KBM-7 (cell line): ENCODE results near the gene ATAD1.
"Not testable (repeated sequence)": the region's sequence is repeated elsewhere in the genome, so short reads cannot be mapped to it uniquely, and the experiment has no call there.

ENCODE experiments used
- DNase-seq: peaks from one replicate; pipeline ENCODE4 v3.0.0-alpha.2; 2015
- in situ Hi-C: fragments of 300-500 bp; cut with MboI; formaldehyde crosslinking; loops from 2 replicates; pipeline ENCODE4 v1.14.3; 2020; ENCODE audit warnings: low sequenced_read_pairs, low pct_unique_long_range_greater_than_20kb, mixed read lengths

ATAD1 gene

DNA sequence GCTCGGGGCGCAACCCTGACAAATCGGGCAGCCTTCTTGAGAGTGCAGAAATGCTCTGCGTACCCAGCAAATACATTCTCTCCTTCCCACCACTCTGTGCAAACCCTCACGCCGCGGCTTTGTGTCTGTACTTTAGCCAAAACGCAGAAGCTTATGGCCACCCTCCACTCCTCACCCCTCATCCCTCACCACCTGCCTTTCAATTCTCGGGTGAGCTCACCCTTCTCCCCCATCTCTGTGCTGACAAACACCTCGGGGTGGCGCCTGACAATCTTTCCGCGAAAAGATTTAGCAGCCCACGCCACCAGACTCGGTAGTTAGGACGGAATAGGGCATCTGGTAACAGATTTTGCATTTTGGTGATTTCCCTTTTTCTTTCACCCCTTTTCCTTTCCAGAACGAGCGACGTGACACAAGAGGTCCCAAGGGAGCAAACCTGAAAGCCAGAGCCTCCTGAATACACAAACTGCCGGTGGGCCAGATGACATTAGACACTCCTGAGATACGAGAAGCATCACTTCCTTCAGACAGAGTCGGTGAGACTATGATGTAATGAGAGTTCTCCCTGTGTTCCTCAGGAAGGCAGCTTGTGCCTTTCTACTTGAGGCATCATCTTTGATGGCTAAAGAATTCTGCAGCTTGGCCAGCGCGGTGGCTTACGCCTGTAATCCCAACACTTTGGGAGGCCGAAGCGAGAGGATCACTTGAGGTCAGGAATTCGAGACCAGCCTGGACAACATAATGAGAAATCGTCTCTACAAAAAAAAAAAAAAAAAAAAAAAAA is 671 bp upstream of the ATAD1 start:
- in situ Hi-C loops = no loop called here
- no peak for DNase-seq

GRCh38 chr10:87816898-87817608 is 973 bp downstream of the ATAD1 start:
- in situ Hi-C loops = no loop called here
- DNase-seq = peak; percentile 51

- peak; percentile 31 for DNase-seq
- in situ Hi-C loops = no loop called here
These were observed 1.7 kb downstream of the ATAD1 start for GRCh38 chr10:87816163-87816897.

DNA sequence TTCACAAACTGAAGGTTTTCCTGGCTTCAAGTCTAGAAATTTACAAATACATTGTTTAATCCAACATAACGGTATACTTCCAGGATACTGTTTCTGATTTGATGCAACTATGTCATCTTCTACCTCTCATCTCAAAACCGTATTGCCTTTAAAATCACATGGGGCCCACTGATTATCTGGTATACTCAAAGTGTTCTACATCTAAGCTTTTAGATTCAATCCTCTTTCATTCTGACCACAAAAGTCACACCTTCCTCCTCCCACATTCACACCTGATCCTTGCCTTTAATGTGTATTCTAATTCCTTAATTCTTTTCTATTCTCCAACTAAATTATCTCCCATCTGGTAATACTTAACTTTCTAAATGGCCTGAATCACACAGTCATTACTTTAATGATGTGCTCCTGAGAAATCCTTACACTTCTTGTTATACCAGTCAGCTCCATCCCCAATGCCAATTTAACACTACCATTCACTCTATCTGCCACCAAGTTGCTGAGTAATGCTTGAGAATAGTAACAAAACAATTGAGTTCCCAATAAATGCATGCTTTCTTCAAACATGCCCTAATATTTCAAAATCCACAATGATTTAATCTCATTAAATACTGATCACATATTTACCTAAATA is 13.0 kb downstream of the ATAD1 start:
- in situ Hi-C loops = no loop called here
- DNase-seq = no peak

- in situ Hi-C loops = no loop called here
- DNase-seq = no peak
These were observed 14.2 kb downstream of the ATAD1 start for GRCh38 chr10:87803831-87804230.

DNA sequence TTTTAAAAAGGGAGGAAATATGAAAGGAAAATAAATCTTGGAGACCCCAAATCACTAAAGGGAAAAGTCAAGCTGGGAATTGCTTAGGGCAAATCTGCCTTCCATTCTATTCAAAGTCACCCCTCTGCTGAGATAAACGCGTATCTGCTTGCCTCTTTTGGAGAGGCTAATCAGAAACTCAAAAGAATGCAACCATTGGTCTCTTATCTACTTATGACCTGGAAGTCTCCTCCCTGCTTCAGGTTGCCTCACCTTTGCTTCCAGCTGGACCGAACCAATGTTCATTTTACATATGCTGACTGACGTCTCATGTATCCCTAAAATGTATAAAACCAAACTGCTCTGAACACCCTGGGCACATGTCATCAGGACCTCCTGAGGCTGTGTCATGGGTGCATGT is 14.7 kb downstream of the ATAD1 start:
- in situ Hi-C loops = no loop called here
- no peak for DNase-seq

- in situ Hi-C loops, DNase-seq: not testable (repeated sequence)
These were observed 16.1 kb downstream of the ATAD1 start for GRCh38 chr10:87801813-87802435.

- DNase-seq = no peak
- in situ Hi-C loops = no loop called here
These were observed 18.2 kb downstream of the ATAD1 start for GRCh38 chr10:87799860-87800259.

- peak; percentile 83 for DNase-seq
- in situ Hi-C loops = no loop called here
These were observed 19.9 kb downstream of the ATAD1 start for GRCh38 chr10:87798082-87798481.

- DNase-seq = no peak
- in situ Hi-C loops = no loop called here
These were observed 23.7 kb downstream of the ATAD1 start for GRCh38 chr10:87794285-87794684.

GRCh38 chr10:87790185-87790584 is 27.8 kb downstream of the ATAD1 start:
- in situ Hi-C loops = no loop called here
- no peak for DNase-seq

DNA sequence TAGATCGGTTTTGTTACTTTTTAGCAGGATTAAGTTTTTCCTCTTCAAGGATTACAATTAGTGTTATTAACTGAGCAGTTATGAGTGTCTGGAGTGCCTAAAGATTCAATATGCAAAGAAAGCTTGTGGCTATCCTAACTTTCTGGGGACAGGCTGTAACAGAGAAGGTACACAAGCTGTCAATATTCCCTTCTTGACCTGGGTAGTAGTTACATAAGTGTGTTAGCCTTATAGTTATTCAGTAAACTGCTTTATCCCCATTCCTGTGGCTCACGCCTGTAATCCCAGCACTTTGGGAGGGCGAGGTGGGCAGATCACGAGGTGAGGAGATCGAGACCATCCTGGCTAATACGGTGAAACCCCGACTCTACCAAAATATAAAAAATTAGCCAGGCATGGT is 31.6 kb downstream of the ATAD1 start:
- in situ Hi-C loops = no loop called here
- no peak for DNase-seq

DNA sequence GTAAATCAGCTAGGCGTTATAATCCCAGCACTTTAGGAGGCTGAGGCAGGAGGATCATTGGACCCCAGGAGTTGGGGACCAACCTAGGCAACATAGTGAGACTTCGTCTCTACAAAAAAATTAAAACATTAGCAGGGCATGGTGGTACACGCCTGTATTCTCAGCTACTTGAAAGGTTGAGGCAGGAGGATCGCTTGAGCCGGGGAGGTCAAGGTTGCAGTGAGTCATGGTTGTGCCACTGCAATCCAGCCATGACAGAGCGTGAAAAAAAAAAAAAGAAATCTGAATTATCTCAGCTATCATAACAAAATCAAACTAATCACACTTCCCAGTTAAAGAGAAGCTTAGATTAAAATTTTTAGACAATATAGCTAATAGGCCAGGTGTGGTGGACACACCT is 35.3 kb downstream of the ATAD1 start:
- no peak for DNase-seq
- in situ Hi-C loops = no loop called here

GRCh38 chr10:87781545-87781944 is 36.5 kb downstream of the ATAD1 start:
- no peak for DNase-seq
- in situ Hi-C loops = no loop called here

DNA sequence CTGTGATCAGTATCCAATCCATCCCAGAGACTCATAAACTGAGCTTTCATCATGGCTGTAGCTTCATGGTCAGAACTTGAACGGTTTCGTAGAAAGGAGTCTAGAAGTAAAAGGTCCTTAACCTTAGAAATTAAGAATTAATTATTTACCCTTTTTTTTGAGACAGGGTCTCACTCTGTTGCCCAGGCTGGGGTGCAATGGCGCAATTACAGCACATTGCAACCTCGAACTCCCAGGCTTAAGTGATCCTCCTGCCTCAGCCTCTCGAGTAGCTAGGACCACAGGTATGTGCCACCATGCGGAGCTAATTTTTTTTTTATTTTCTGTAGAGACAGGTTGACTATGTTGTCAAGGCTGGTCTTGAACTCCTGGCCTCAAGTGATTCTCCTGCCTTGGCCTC is 41.7 kb downstream of the ATAD1 start:
- in situ Hi-C loops = no loop called here
- DNase-seq = no peak

GRCh38 chr10:87775766-87776165 is 42.3 kb downstream of the ATAD1 start:
- in situ Hi-C loops = no loop called here
- DNase-seq = peak; percentile 28

DNA sequence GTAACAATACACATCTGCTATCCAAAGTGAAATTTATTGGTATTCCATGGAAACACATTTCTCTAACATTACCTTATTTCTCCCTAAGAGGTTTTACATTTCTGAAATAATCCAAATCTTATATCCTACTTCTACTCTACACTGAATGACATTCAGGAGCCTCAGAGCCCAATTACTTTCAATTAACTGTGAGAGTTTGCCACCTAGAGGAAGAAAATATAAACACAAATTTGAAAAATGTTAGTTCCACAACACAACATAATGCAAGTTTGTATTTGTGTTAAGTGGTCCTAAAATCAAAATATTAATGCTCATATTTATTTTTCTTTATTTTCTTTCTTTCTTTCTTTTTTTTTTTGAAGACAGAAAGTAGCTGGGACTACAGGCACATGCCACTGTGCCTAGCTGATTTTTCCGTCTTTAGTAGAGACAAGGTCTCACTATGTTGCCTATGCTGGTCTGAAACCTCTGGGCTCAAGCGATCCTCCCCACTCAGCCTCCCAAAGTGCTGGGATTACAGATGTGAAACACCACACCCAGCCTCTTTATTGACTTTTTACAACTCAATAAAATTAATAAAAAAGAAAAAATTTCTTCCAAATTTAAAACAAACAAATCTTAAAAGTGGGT is 46.0 kb downstream of the ATAD1 start:
- peak; percentile 65 for DNase-seq
- in situ Hi-C loops = no loop called here

DNA sequence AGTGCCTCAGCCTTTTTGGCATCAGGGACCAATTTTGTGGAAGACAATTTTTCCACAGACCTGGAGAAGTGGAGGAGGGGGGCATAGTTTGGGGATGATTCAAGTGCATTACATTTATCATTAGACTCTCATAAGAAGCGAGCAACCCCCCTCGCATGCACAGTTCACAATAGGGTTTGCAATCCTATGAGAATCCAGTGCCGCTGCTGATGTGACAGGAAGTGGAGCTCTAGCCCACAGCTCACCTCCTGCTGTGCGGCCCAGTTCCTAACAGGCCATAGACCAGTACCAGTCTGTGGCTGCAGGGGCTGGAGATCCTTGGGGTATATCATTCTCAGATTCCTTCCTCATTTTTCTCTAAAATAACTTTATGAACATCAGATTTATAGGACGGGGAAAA is 50.8 kb downstream of the ATAD1 start:
- DNase-seq = peak; percentile 81
- in situ Hi-C loops = no loop called here
